ENCODE measurements around the gene STUM. TPM values are rescaled to one million over a fixed set of nuclear protein-coding genes. Genes with fewer than 3 reads are reported as not detected.

The STUM gene
- total RNA-seq, 1 donor from 2014 or later: 0.49 TPM

DNA sequence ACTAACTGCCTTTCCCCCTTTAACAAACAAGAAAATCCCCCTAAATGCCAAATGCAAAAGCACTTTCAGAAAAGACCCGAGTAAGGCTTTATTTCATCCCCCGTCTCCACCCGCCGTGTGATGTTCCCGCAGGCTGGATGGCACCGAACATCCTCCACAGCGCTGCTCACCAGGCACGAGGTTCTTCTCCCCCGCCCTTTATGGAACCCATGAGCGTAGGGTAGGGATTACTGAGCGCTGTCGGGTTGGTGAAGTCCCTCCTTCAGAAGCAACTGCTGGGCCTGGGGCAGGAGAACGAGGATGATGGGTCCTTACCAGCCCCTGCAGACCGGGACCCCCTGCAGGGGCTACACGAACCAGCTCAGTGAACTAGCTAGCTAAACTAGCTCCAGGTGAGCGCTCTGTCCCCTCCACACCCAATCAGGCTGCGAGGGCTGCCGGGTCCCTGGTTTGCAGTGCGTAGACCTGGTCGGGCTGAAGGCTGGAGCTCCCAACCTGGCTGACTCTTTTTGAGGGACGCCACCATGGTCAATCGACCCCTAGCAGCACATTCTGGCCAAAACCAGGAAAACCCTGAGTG lies 110.1 kb downstream of the STUM start:
- no peaks in the 10 kb centered on the region for H3K36me3 ChIP-seq
- intact Hi-C loops (cut with DNase I): no loop called here
- DNase-seq: no peak
- no peak for ATAC-seq
- H3K27ac ChIP-seq: no peak overlapping the region
- H3K27me3 ChIP-seq: no peaks in the 10 kb centered on the region
- TF ChIP-seq, protein P1, sequence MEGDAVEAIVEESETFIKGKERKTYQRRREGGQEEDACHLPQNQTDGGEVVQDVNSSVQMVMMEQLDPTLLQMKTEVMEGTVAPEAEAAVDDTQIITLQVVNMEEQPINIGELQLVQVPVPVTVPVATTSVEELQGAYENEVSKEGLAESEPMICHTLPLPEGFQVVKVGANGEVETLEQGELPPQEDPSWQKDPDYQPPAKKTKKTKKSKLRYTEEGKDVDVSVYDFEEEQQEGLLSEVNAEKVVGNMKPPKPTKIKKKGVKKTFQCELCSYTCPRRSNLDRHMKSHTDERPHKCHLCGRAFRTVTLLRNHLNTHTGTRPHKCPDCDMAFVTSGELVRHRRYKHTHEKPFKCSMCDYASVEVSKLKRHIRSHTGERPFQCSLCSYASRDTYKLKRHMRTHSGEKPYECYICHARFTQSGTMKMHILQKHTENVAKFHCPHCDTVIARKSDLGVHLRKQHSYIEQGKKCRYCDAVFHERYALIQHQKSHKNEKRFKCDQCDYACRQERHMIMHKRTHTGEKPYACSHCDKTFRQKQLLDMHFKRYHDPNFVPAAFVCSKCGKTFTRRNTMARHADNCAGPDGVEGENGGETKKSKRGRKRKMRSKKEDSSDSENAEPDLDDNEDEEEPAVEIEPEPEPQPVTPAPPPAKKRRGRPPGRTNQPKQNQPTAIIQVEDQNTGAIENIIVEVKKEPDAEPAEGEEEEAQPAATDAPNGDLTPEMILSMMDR (IDR thresholded peaks at IDR 0.05): no peak
- H3K9me3 ChIP-seq: no peaks in the 10 kb centered on the region
- no peak overlapping the region for H3K4me3 ChIP-seq
- peaks cover 93% of the 10 kb centered on the region for H3K4me1 ChIP-seq

Other genes starting within 250 kb of the STUM start
- 4.6 TPM for gene LIN9, start 239.6 kb upstream of the STUM start, total RNA-seq
- 64.6 TPM for gene PARP1, start 140.7 kb upstream of the STUM start, total RNA-seq
- gene ITPKB, start 190.5 kb downstream of the STUM start, total RNA-seq: 44.1 TPM